ENCODE results near the gene MAP3K5.

The MAP3K5 gene

DNA sequence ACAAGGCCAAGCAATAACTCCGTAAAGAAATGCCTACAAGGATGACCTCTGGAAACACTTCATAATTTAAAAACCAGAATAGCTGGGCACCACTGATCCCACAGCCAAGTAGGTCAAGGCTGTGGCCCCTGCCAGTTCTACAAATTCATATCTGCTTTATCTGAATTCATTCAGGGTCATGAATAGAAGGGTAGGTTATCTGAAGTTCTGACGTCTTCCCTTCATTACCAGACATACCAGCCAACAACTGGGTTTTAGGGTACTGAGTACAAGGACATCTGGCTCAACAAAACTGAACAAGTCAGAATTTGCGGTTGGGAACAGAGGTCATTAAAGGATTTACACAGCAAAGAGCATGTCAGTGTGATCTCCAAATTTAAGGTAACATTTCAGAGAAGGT, 26.0 kb downstream of the MAP3K5 start (continued):
- no peak for TF ChIP-seq ARNTL (CRISPR knock-in tag; IDR thresholded peaks at IDR 0.05; ENCODE audit: borderline replicate concordance, low read depth)
- no peak for TF ChIP-seq TOX (CRISPR knock-in tag; IDR thresholded peaks at IDR 0.05; ENCODE audit: borderline replicate concordance)
- TF ChIP-seq RARB (CRISPR knock-in tag; IDR thresholded peaks at IDR 0.05), result no peak
- TF ChIP-seq ZFP30 (CRISPR knock-in tag; IDR thresholded peaks at IDR 0.05), result no peak

DNA sequence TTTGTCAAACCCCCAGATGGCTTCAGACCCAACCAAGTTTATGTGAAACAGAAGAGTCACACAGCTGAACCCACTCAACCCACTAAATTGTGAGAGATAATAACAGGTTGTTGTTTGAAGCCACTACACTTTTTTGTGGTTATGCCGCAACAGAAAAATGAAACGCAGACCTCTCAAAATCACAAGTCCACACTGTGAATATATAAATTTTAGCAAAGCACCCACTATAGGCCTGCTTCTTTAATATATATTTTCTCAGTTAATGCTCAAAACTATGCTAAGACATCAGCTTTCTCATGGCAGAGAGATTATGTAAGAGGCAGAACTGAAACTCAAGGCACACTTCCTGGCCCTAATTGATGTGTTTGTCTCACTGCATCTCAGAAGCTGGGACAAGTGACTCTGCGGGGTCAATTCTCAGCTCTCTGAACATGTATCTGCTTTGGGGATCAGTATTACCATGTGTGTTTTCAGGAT, 27.7 kb downstream of the MAP3K5 start:
- ATAC-seq, result no peak
- no peak for TF ChIP-seq TOX (CRISPR knock-in tag; IDR thresholded peaks at IDR 0.05; ENCODE audit: borderline replicate concordance)
- no peak for TF ChIP-seq ZNF70 (CRISPR knock-in tag; IDR thresholded peaks at IDR 0.05)
- no peak for TF ChIP-seq ARNTL (CRISPR knock-in tag; IDR thresholded peaks at IDR 0.05; ENCODE audit: borderline replicate concordance, low read depth)
- TF ChIP-seq ZNF565 (CRISPR knock-in tag; conservative IDR thresholded peaks at IDR 0.05; ENCODE audit: low read depth), result no peak
- no peak for TF ChIP-seq TSHZ2 (CRISPR knock-in tag; IDR thresholded peaks at IDR 0.05)
- TF ChIP-seq ZNF8 (CRISPR knock-in tag; IDR thresholded peaks at IDR 0.05), result no peak
- TF ChIP-seq ESRRG (CRISPR knock-in tag; IDR thresholded peaks at IDR 0.05), result no peak
- no peak for TF ChIP-seq PATZ1 (CRISPR knock-in tag; IDR thresholded peaks at IDR 0.05; ENCODE audit: borderline replicate concordance)
- no peak for TF ChIP-seq GLIS3 (CRISPR knock-in tag; IDR thresholded peaks at IDR 0.05)
- TF ChIP-seq, protein P1, sequence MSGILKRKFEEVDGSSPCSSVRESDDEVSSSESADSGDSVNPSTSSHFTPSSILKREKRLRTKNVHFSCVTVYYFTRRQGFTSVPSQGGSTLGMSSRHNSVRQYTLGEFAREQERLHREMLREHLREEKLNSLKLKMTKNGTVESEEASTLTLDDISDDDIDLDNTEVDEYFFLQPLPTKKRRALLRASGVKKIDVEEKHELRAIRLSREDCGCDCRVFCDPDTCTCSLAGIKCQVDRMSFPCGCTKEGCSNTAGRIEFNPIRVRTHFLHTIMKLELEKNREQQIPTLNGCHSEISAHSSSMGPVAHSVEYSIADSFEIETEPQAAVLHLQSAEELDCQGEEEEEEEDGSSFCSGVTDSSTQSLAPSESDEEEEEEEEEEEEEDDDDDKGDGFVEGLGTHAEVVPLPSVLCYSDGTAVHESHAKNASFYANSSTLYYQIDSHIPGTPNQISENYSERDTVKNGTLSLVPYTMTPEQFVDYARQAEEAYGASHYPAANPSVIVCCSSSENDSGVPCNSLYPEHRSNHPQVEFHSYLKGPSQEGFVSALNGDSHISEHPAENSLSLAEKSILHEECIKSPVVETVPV (CRISPR knock-in tag; IDR thresholded peaks at IDR 0.05), result no peak
- TF ChIP-seq, protein P2, sequence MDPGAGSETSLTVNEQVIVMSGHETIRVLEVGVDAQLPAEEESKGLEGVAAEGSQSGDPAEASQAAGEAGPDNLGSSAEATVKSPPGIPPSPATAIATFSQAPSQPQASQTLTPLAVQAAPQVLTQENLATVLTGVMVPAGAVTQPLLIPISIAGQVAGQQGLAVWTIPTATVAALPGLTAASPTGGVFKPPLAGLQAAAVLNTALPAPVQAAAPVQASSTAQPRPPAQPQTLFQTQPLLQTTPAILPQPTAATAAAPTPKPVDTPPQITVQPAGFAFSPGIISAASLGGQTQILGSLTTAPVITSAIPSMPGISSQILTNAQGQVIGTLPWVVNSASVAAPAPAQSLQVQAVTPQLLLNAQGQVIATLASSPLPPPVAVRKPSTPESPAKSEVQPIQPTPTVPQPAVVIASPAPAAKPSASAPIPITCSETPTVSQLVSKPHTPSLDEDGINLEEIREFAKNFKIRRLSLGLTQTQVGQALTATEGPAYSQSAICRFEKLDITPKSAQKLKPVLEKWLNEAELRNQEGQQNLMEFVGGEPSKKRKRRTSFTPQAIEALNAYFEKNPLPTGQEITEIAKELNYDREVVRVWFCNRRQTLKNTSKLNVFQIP (CRISPR knock-in tag; IDR thresholded peaks at IDR 0.05; ENCODE audit: borderline replicate concordance, low read depth), result no peak
- TF ChIP-seq ZFP30 (CRISPR knock-in tag; IDR thresholded peaks at IDR 0.05), result no peak
- no peak for TF ChIP-seq OSR1 (CRISPR knock-in tag; IDR thresholded peaks at IDR 0.05)
- TF ChIP-seq SNAI2 (CRISPR knock-in tag; IDR thresholded peaks at IDR 0.05), result no peak
- no peak for TF ChIP-seq CSDC2 (CRISPR knock-in tag; IDR thresholded peaks at IDR 0.05)
- TF ChIP-seq RARB (CRISPR knock-in tag; IDR thresholded peaks at IDR 0.05), result no peak
- TF ChIP-seq ZFP3 (CRISPR knock-in tag; IDR thresholded peaks at IDR 0.05), result no peak

GRCh38 chr6:136763716-136764516, 28.4 kb downstream of the MAP3K5 start:
- TF ChIP-seq PPARA (CRISPR knock-in tag; IDR thresholded peaks at IDR 0.05; ENCODE audit: borderline replicate concordance) (no peak), ESRRG (CRISPR knock-in tag; IDR thresholded peaks at IDR 0.05) (no peak), ZNF8 (CRISPR knock-in tag; IDR thresholded peaks at IDR 0.05) (no peak), ZNF565 (CRISPR knock-in tag; conservative IDR thresholded peaks at IDR 0.05; ENCODE audit: low read depth) (no peak), ZNF70 (CRISPR knock-in tag; IDR thresholded peaks at IDR 0.05) (no peak), OSR1 (CRISPR knock-in tag; IDR thresholded peaks at IDR 0.05) (no peak), ZFP30 (CRISPR knock-in tag; IDR thresholded peaks at IDR 0.05) (no peak), ARNTL (CRISPR knock-in tag; IDR thresholded peaks at IDR 0.05; ENCODE audit: borderline replicate concordance, low read depth) (no peak), SNAI2 (CRISPR knock-in tag; IDR thresholded peaks at IDR 0.05) (no peak)
- TF ChIP-seq, protein P2 (CRISPR knock-in tag; IDR thresholded peaks at IDR 0.05; ENCODE audit: borderline replicate concordance, low read depth), result no peak
- TF ChIP-seq, protein P1 (CRISPR knock-in tag; IDR thresholded peaks at IDR 0.05), result no peak
- ATAC-seq, result no peak
